ENCODE data around the gene OR8D2.

OR8D2 gene

GRCh38 chr11:124285610-124286344 is 34.2 kb downstream of the OR8D2 start:
- TF ChIP-seq CTCF (IDR thresholded peaks at IDR 0.05): no peak

DNA sequence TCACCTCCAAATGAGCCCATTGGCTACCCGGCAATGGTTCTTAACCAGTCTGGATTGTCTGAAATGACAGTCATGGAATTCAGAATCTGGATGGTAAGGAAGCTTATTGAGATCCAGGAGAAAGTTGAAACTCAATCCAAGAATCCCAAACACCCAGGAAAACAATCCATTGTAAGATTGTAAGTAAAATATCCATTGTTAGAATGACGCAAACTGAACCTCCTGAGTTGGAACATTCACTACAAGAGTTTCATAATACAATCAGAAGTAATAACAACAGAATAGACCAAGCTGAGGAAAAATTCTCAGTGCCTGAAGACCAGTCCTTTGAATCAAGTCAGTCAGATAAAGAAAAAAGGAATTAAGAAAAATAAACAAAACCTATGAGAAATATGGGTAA is 41.7 kb downstream of the OR8D2 start:
- no peak for TF ChIP-seq CTCF (IDR thresholded peaks at IDR 0.05)

DNA sequence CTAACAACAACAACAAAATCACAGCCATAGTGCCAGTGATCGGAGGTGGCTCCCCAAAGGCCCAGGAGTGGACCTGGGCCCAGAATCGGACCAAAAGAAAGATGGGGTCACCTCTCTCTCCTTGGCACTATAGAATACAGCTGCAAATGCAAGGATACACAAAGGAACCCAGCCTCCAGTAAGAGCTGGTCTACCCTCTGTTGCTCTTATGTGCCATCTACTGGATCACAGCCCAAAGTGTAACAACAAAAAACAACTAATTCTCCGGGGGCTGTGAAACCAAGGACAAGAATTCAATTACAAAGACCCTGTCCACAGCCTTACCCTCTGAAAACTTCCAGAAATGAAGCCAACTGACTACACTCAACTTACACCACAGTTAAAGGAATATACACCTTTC is 42.2 kb downstream of the OR8D2 start:
- TF ChIP-seq CTCF (IDR thresholded peaks at IDR 0.05): no peak

GRCh38 chr11:124277207-124277606 is 42.8 kb downstream of the OR8D2 start:
- no peak for TF ChIP-seq CTCF (IDR thresholded peaks at IDR 0.05)

GRCh38 chr11:124276081-124276480 is 43.9 kb downstream of the OR8D2 start:
- TF ChIP-seq CTCF (IDR thresholded peaks at IDR 0.05): no peak

- no peak for TF ChIP-seq CTCF (IDR thresholded peaks at IDR 0.05)
Observed at GRCh38 chr11:124274000-124274399, 46.0 kb downstream of the OR8D2 start.
